PFSK-1 (cell line): ENCODE measurements around the gene KCNJ14.
A peak's percentile ranks its signal among the peaks of the same experiment; 100 is the strongest.

Experiments
- FOXP2 ChIP-seq: optimal IDR thresholded peaks from 2 replicates; pipeline ENCODE3; 2011; ENCODE audit warnings: borderline replicate concordance, control low read depth, inconsistent platforms; ENCODE audit not compliant: insufficient read depth; ENCODE audit errors: extremely low read length, extremely low read depth
- POLR2AphosphoS5 ChIP-seq: IDR thresholded peaks from 2 replicates; pipeline ENCODE4 v1.6.1; 2012; ENCODE audit warnings: low read depth, mild to moderate bottlenecking, control low read depth, low read length, moderate library complexity
- SIN3A ChIP-seq: IDR thresholded peaks from 2 replicates; pipeline ENCODE4 v1.6.1; 2012; ENCODE audit warnings: mild to moderate bottlenecking, low read length, moderate library complexity, borderline replicate concordance; ENCODE audit not compliant: insufficient read depth
- TAF1 ChIP-seq: IDR thresholded peaks from 2 replicates; pipeline ENCODE4 v1.6.1; 2012; ENCODE audit warnings: low read length, control low read depth, borderline replicate concordance; ENCODE audit not compliant: insufficient read depth
- TF ChIP-seq, protein P1 (sequence below), 2 experiments: IDR thresholded peaks; 2 replicates each; pipeline versions ENCODE4 v1.6.1 to v1.8.0; 2011 to 2012; ENCODE audit warnings: low read depth in 2 of 2, low read length in 2 of 2, control low read depth in 1 of 2, inconsistent platforms in 1 of 2, mild to moderate bottlenecking in 1 of 2, moderate library complexity in 1 of 2; ENCODE audit not compliant: insufficient read depth in 1 of 2

KCNJ14 gene

DNA sequence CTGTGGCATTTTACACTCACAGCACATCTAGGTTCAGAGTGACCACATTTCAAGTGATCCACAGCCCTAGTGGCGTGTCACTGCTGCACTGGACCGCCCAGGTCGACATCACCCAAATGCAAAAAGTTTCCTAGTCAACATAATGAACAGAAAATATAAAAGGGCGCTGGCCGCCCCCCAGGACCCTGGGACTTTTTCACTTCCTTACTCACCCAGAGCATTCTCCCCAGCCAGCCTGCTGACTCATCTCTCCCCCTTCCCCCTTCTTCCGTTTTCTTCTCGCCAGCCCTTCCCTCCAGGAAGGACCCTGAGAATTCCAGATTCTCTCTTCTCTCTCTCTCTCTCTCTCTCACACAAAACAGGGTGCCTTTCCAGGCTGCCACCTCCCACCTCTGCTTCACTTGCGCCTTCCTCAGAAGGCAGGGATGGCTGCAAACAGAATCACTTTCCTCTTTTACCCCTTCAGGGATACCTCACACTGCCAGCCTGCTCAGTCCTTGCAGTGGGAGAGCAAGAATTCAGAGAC, 30.6 kb upstream of the KCNJ14 start:
- TF ChIP-seq TAF1 (no peak), SIN3A (no peak), FOXP2 (no peak), POLR2AphosphoS5 (peak; percentile 20; the same call in 1 of the 2 replicates)
- TF ChIP-seq, protein P1, sequence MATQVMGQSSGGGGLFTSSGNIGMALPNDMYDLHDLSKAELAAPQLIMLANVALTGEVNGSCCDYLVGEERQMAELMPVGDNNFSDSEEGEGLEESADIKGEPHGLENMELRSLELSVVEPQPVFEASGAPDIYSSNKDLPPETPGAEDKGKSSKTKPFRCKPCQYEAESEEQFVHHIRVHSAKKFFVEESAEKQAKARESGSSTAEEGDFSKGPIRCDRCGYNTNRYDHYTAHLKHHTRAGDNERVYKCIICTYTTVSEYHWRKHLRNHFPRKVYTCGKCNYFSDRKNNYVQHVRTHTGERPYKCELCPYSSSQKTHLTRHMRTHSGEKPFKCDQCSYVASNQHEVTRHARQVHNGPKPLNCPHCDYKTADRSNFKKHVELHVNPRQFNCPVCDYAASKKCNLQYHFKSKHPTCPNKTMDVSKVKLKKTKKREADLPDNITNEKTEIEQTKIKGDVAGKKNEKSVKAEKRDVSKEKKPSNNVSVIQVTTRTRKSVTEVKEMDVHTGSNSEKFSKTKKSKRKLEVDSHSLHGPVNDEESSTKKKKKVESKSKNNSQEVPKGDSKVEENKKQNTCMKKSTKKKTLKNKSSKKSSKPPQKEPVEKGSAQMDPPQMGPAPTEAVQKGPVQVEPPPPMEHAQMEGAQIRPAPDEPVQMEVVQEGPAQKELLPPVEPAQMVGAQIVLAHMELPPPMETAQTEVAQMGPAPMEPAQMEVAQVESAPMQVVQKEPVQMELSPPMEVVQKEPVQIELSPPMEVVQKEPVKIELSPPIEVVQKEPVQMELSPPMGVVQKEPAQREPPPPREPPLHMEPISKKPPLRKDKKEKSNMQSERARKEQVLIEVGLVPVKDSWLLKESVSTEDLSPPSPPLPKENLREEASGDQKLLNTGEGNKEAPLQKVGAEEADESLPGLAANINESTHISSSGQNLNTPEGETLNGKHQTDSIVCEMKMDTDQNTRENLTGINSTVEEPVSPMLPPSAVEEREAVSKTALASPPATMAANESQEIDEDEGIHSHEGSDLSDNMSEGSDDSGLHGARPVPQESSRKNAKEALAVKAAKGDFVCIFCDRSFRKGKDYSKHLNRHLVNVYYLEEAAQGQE (IDR thresholded peaks at IDR 0.05; ENCODE audit: insufficient read depth in 1 of 2, low read depth in 2 of 2, low read length in 2 of 2), result no peak; a peak in 1 of 4 replicates

DNA sequence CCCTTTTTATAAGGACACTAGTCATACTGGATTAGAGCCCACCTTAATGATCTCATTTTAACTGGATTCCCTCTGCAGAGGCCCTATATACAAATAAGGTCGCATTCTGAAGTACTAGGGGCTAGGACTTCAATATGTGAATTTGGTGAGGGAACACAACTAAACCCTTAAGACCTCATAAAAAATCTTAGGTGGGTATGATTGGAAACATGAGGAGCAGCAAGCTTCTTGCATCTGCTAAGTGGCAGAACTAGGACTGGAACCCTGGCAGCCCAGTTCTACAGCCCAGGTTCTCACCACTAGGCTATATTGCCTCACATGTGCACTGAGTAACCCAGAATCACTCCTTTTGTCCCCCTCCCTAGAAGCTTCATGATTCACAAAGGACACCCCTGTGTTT, 26.7 kb upstream of the KCNJ14 start:
- TF ChIP-seq TAF1 (no peak), SIN3A (no peak), FOXP2 (no peak), POLR2AphosphoS5 (no peak)
- TF ChIP-seq, protein P1 (IDR thresholded peaks at IDR 0.05; ENCODE audit: insufficient read depth in 1 of 2, low read depth in 2 of 2, low read length in 2 of 2), result no peak

DNA sequence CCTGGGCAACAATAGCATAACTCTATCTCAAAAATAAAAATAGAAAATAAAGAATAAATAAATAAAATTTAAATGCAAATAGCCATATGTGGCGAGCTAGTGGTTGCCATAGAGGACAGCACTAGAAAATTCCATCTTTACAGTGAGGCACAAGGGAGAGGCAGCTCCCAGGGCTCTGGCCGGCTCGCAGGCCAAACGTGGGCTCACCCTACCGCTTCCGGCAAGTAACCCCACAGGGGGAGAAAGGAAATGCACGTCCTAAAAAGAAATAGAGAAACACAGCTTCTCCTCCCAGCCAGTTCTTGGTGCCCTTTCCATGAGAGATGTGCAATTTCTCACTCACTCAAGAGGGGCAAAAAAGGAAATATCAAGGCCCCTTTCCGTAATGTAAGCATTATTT, 22.0 kb upstream of the KCNJ14 start:
- TF ChIP-seq TAF1, result no peak
- no peak for TF ChIP-seq SIN3A
- TF ChIP-seq, protein P1 (IDR thresholded peaks at IDR 0.05; ENCODE audit: insufficient read depth in 1 of 2, low read depth in 2 of 2, low read length in 2 of 2), result no peak
- no peak for TF ChIP-seq FOXP2
- no peak for TF ChIP-seq POLR2AphosphoS5

DNA sequence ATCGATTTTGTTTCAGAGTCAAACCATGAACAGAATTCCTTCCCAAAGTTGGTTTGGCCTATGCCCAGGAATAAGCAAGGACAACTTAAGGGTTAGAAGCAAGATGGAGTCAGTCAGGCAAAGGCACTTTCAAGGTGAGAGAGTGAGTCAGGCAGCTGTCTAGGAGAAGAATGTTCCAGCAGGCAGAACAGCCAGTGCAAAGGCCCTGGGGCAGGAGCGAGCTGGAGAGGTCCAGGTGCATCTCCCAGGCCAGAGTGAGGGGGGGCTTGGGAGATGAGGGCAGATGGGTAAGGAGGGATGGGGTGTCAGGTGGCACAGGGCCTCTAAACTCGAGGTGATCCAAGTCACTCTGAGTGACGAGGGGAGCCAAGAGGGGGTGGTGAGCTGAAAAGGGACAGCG, 18.8 kb upstream of the KCNJ14 start:
- TF ChIP-seq POLR2AphosphoS5 (no peak), FOXP2 (no peak), SIN3A (no peak), TAF1 (no peak)
- TF ChIP-seq, protein P1 (IDR thresholded peaks at IDR 0.05; ENCODE audit: insufficient read depth in 1 of 2, low read depth in 2 of 2, low read length in 2 of 2), result no peak
